Hematopoietic multipotent progenitor cell treated with erythropoietin and hydrocortisone succinate and interleukin-3 and kit ligand, for 8 days (in vitro differentiated cells): ENCODE results near the gene PPM1L.

Experiments
- DNase-seq: peaks from one replicate; pipeline ENCODE4 v3.0.0-alpha.2; 2015

The PPM1L gene

DNA sequence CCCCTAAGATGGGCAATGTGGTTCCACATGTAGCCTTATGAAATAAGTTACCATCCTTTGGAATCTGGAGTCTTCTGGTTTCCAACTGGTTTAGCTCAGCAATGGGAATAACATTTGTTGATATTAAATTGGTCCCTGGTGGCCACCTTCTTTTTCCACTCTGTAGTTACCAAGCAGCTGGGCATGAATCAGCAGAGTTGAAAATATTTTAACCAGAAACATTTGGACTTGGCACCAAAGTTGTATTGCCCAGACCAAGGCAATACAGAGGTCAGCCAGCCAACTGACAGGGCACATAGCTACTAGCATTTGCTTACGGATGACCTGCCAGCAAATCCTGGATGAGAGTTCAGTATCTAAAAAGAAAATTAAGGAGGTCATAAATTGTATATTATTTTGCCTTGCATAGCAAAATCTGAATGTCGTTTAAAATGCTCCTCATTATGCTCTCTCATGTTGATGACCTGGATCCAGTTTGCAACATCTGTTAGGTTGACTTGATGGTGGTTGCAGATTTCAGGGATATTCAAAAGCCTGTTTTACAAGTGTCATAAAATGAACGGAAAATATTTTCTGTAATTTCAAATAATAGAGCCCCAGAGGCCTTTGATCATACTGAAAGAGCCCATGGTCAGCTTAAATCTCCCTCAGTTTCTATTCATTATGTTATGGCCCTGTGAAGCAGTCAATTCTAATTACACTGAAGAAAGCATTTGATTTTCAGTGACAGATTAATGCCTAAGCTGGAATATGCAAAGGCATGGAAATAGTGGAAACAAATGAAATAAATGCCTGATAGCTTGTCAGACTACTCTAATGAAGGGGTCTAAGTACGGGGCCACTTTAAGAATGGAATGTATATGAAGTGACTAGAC, 54.6 kb downstream of the PPM1L start:
- no peak for DNase-seq

DNA sequence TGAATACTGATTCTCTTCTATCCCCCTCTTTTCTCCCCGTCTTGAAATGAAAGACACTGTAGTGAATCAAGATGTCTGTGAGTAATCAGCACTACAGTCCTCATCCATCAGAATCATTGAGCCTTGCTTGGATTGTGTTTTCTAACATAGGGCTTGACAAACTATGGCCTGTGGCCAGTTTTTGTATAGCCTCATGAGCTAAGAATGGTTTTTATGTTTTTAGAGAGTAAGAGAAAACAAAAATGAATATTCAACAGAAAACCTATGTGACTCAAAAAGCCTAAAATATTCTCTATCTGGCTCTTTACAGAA, 55.2 kb downstream of the PPM1L start:
- DNase-seq, result no peak

DNA sequence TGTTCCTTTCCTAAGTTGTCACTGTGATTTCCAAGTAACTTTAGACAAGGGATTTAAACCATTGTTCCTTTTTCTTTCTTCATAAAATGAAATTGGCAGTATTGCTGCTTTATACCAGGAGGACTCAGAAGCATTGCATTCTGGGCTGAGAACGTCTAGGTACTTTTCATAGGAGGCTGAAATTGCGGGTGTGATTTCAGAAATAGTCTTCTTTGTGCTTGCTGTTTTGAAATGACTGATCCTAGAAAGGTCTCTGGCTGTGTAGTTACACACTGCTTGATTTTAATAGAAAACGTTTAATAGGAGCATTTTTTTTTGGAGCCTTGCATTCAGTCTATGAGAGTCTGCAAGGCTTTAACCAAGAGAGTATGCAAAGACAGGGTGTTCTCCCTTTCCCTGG, 56.3 kb downstream of the PPM1L start:
- DNase-seq, result no peak

DNA sequence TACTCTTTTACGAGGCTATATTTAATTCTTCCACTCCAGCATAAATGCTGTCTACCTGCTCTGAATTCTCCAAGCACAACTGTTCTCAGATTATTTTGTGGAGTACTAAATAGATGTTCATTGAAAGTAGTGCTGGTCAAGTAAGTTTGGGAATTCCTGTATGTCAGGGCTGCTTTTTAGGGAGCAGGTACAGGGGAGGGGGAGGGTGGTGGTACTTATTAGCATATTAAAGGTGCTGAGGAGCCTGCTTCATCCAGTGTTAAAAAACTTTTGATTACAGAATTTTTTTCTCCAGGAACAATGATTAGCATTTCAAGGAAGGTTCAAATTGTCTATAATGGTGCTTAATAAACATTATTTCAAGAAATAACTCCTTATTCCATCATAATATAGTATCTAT, 59.2 kb downstream of the PPM1L start:
- DNase-seq, result no peak

DNA sequence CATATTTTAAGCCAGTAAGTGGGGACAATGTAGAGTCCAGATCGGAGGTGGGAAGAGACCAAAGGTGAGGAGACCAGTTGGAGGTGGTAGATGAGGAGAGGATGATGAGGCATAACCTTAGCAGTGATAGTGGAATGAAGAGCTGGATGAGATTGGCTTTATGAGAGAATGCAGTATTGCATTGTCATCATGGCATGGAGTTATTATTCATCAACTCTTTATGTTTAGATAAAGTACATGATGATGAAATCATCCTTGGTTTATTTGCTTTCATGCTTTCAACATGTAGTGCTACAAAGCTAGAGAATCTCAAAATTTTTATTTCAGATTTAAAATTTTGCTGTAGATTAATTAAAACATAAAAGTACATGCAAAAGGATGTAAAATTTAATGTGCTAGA, 64.0 kb downstream of the PPM1L start:
- DNase-seq, result no peak

DNA sequence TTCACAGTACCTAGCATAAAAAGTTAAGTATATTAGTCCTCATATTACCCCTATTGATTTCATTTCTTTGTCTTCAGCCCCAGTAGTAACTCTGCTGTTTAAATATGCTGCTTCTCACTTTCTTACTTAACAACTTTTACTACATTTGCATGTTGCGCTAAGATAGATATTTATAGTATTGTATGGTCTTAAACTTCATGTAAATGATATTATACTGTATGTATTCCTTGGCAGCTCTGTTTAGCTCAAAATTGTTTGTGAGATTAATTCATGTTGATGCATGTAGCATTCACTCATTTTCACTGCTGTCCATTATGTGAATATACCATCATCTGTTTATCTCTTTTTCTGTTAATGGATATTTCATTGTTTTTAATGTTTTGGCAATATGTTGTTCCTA, 64.4 kb downstream of the PPM1L start:
- DNase-seq, result no peak

DNA sequence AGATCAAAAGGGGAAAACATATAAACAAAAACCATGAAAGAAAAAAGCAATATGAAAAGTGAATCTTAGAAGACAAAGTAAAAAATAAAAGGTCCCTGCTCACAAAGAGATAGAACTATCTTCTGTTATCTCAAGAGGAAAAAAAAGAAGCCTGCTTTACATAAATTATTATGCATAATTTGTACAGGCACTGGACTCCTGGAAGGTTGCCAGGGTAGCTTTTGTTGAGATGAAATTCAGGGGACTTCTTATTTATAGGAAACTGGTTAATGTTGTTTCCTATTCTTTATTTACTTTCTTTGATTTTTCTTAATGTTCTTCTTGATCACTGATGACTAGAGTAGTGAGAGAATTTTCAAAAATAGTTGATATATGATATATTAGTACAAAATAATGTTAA, 66.9 kb downstream of the PPM1L start:
- DNase-seq, result peak; percentile 21

DNA sequence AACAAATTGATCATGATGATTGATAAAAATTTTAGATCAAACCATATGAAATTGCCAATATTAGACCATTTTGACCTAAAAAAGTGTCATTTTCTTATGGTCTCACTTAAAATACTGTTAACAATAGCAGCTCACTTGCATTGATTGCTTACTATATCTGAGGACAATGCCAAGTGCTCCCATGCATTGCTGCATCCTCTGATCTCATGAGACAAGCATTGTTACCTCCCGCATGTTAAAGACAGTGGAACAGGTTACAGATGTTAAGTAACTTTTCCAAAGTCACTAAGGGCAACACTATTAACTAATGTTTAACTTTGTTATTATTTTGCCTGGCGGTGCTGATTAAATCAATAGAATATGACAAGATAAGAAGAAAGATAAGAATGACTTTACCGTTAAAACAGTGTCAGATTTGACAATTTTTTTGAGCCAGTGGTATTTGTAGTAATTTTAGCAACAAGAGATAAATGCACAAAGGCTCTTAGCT, 69.3 kb downstream of the PPM1L start:
- no peak for DNase-seq

DNA sequence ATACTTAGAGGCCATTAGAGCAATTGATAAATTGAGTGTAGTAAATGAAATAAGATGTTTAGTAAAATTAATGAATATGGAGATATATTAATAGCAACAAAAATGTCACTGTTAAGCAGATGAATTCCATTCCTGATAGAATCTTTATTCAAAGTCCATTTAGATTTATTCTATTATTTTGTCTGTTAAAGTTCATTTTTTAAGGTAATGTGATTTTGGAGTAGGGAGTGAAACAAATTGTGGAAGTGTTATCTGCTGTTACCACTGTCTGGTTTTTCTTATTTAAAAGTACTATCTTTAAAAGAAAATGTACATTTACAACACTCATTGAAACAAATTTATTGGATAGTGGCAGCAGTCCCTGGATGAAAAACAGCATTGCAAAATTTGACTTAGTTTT, 70.4 kb downstream of the PPM1L start:
- DNase-seq, result no peak

DNA sequence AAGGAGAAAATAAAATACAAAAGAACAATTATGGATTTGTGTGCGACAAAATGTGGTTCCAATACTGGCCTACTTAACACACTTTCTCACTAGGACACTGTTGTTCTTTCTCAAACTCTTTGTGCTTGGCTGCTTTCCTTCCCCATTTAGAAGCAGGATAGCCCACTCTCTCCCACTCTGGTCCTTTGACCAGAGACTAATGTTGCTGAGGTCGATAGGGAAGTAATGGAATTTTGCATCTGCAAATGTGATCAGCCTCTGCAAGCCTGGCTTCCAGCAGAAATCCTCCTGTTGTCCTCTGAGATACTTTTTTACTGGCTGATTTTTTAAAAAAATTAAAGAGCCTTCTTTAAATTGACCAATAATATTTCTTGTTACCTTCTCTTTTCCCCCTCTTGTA, 71.0 kb downstream of the PPM1L start:
- DNase-seq, result no peak

DNA sequence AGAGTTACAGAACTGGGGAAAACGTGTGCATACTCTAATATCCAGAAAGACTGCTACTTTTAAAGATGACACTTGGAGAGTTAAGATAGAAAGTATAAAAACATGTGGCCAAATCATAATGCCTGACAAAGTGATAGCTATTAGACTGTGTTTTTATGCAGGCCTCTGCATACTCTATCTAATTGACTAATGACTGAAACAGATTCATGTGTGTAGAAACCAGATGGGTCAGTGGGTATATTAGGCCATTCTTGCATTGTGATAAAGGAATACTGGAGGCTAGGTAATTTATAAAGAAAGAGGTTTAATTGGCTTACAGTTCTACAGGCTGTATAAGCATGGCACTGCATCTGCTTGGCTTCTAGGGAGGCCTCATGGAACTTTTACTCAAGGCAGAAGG, 71.5 kb downstream of the PPM1L start:
- no peak for DNase-seq

DNA sequence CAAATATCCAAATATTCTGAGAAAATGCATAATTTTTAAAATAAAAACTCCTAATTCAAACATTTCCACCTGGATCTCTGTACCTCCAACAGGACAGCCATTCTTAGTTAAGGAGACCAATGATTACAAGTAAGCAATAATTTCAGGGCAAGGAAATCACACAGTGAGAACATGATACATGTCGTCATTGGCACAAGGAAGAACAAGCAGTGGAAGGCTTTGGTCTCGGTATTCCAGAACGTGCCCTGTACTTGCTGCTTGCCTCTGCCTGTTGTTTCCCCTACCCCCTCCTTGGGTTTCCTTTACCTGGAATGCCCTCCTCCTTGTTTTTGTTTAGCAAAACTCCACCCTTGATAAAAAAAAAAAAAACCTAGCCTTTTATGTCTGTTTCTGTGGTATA, 72.8 kb downstream of the PPM1L start:
- no peak for DNase-seq

DNA sequence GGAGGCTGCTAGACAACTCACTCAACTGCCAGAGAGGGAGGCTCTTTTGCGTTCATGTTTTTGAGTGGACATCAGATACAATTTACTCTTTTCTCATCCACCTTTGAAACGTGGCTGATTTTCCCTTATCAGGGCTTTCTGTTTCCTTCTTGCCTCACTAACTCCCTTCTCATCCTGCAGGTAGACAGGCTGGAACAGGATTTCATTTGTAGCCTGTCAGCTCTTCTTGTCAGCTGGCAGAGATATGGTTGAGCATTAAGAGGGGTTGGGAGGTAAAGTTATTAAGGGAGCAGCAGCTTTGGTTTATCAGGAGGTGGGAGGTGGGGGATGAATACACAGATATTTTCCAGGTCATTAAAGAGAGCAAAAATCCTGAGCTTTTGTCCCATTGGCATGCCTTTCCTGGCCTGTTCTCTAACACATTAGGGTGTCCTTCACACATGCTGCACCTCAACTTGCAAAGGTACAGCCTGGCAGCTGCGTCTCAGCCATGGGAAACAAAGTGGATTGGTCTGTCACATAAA, 73.5 kb downstream of the PPM1L start:
- DNase-seq, result no peak

DNA sequence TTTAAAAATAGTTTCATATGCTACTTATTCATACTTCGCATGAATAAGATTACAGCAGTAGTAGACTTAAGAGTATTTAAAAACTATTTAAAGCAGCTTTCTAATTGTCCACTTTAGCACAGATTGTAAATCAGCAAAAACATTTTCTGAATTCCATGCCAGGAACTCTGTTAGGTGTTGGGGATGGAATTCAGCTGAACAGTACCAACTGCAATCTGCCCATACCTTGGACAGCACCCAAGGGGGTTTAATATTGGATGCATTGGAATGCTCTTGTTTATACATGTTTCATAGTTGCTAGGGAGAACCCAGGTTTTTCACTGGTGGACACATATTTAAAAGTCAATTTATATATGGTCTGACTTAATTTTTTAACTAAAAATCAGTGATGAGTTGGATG, 74.8 kb downstream of the PPM1L start:
- DNase-seq, result no peak

DNA sequence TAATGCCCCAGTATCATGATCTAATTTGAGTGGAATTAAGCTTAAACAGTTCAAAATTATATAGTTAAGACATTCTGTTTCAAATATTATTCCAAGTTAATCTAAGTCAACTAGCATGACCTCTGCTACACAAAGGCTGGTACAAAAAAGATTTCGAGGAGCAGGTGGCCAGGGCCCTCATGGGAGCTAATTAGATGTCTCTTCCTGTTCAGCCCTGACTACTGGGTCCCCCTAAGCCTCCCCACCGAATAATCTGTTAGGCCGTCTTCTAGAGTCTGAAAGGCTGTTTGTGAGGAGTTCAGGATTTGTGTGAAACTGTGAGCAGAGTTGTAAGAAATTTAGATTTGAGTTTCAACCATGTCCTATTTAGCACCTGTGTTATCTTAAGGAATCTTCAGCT, 75.4 kb downstream of the PPM1L start:
- DNase-seq, result no peak

DNA sequence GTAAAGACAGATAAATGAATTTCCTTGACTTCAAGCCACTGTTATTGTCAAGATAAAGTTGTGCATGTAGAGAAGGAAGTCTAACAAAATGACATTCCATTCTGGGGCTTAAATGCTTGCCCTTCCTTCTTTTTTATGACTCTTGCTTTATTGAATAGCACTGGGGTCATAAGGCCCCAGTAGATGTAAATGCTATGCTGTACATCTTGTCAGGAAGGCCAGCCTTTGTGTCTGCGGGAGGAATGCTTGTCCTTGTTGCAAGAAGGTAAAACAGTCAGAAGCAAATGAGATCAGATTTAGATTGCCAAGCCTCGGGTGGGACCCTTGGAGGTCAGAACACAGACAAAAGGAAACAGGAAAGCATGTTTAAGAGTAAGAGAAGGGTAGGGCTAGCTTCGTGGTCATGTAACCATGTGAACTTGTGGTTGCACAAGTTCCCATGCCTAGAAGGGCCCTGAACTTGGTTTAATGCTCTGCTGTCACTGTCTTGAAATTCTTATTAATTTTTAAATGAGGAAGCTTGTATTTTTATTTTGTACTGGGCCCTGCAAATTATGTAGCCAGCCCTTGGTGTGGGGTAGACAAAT, 81.5 kb downstream of the PPM1L start:
- peak; percentile 5 for DNase-seq

DNA sequence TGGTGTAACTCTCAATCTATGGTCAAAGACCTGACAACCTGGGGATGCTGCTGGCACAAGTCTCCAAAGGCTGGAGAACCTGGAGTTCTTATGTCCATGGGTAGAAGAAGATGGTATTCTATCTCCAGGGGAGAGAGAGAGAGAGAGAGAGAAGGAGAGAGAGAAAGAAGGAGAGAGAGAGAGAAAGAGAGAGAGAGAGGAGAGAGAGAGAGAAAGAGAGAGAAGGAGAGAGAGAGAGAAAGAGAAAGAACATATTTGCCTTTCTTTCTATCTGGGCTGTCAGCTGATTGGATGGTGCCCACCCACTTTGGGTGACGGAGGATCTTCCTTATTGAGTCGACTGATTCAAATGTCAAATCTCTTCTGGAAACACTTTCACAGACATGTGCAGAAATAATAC, 84.6 kb downstream of the PPM1L start:
- DNase-seq, result no peak

DNA sequence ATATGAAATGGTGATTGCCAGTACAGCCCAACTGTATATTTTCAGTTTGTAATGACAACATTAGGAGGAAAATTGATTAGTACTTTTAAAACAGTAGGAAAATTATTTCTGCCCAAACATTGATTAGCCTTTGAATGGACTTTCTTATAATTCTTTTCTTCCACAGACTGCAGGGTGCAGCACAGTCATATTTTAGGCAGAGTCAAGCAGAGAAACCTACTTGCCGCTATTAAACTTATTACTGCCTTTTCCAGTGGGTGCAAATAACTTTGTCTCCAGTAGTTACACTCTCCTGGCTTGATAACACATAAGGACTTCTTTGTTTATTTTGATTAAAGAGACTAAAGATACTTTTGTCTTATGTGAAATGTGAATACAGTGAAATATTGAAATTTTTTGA, 85.4 kb downstream of the PPM1L start:
- no peak for DNase-seq

DNA sequence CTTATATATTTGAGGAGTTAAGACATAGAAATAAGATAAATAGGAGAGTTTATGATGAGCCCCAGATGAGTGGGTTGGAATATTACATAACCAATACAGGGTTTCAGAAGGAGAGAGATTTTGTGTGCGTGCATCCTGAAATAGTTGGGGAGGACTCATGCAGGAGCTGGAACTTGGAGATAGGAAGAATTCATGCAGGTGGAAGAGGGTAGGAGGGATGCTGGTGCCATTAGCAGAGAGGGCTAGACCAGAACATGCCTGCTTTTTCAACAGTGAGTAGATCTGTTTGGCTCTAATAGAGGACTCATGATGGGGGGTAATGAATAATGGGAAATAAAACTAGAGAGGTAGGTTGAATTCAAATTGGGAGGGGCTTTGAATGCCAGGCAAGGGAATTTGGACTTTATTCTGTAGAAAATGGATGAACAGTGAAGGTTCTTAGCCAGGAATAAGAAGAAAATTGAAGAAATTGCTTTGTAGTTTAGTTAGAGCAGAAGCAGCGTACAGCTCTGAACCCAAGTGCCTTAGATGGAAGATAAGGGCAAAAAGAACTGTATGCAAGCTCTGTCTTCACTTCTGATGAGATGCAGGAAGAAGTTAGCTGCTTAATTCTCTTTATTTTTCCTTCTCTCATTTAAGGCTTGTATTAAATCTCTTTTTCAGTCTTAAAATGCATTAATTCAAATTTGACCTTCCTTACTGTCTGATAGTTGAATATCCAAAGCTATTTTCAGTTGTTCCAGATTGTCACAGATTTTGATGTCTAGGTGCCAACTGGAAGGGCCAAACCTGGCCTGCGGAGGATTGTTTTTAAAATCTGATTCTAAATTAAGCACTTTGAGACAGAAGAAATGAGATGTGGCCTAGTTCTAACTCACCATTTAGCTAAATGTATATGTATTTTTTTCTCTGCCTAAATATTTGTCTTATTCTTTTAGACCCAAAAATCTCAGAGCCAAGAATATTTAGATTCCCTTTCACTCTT, 86.3 kb downstream of the PPM1L start:
- no peak for DNase-seq

DNA sequence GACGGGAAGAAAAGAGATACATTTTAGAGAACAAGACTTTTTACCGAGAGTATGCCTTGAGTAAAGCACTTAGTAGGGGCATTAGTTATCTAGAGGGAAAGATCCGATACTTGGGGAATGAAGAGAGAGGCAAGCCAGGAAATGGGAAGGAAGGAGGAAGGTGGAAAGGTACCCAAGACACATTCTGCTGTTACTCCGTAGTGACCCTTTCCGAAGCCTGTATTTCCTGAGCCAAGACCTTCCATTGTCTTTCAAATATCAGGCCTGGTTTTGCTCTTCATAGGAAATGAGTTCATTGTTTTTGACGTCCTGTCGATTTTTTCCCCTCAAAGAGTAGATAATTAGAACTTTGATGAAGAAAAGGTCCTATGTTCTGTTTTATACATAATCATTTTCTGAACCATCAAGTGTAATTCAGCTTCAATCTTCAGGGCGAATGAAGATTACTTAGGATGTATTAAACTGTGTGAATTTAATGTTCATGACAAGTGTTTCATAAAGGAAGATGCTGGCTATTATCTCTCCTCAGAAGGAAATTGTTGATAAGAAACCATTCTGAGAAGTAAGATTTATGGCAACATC, 95.7 kb downstream of the PPM1L start:
- no peak for DNase-seq

DNA sequence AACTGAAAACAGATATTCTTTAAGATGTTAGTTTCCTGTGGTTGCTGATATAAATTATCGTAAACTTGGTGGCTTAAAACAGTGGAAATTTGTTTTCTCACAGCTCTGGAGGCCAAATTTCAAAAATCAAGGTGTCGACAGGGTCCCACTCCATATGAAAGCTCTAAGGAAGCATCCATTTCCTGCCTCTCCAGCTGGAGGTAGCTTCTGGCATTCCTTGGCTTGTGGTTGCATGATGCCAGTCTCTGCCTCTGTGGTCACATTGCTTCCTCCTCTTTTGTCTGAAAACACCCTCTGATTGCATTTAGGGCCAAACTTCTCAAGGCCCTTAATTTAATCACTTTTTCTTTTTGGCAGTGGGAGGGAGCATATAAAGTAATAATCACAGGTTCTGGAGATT, 96.8 kb downstream of the PPM1L start:
- no peak for DNase-seq

DNA sequence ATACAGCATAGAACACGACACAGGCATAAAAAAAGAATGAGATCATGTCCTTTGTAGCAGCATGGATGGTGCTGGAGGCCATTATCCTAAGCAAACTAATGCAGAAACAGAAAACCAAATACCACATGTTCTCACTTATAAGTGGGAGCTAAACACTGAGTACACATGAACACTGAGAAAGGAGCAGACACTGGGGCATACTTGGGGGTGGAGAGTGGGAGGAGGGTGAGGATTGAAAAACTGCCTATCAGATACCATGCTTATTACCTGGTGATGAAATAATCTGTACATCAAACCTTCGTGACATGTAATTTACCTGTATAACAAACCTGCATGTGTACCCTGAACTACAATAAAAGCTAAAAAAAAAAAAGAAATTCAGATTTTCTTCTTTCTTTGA, 100.4 kb downstream of the PPM1L start:
- no peak for DNase-seq
